ENCODE measurements around the gene NTN4. TPM values are rescaled to one million over a fixed set of nuclear protein-coding genes. Genes with fewer than 3 reads are reported as not detected.

Gene NTN4
- total RNA-seq, 4 donors from 2014 or later, result 33.5 to 103 (median 51.5) TPM

DNA sequence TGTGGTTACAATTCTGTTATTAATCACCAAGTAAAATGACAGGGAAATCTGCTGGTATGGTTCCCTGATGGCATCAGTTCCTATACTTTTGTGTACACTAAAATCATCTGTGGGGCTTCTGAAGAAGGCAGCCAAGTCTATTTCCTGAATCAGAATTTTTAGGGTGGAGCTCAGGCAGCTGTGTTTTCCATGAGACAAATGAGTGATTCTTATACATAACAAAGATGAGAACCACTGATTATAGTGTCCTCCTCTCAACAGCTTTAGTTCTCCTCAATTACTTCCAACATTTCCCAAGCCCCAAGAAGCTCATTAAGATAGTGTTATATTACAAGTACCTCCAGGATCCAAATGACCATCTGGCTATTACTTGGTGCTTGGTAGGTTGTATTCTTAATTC, 174.8 kb downstream of the NTN4 start:
- no peaks in the 10 kb centered on the region for H3K36me3 ChIP-seq
- no peaks in the 10 kb centered on the region for H3K27me3 ChIP-seq
- no peaks in the 10 kb centered on the region for H3K9me3 ChIP-seq
- ATAC-seq, result no peak
- TF ChIP-seq POLR2A (IDR thresholded peaks at IDR 0.05), result no peak
- no peak for TF ChIP-seq POLR2AphosphoS5 (IDR thresholded peaks at IDR 0.05)
- H3K4me1 ChIP-seq, result no peaks in the 10 kb centered on the region
- H3K4me3 ChIP-seq, result no peak overlapping the region
- H3K27ac ChIP-seq, result no peak overlapping the region

DNA sequence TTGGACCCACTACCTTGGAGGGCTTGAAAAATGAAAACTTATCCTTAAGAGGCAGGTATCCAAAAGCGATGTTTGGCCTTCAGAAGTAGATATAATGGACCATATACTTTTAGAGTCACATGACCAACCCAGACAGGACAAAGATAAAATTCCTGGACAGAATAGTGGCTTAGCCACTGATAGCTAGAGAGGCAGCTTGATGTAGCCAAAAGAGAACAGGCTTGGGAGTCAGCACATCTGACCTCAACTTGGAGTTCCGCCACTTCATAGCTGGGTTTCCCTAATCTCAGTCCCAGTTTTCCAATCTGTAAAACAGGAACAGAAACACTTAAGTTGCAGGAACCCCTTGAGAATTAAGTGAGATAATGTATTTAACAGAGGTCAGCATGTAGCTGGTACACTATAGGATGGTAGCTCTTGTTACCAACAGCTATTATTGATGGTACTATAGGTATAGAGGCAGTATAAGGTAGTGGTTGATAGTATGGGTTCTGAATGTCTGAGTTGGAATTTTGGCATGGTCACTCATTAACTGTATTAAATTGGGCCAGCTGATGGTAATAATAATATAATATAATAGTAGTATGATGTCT, 176.1 kb downstream of the NTN4 start:
- Histone ChIP-seq H3K4me1 (no peaks in the 10 kb centered on the region), H3K27ac (no peak overlapping the region), H3K36me3 (no peaks in the 10 kb centered on the region), H3K27me3 (no peaks in the 10 kb centered on the region), H3K9me3 (no peaks in the 10 kb centered on the region), H3K4me3 (no peak overlapping the region)
- ATAC-seq, result no peak
- TF ChIP-seq, protein P1, sequence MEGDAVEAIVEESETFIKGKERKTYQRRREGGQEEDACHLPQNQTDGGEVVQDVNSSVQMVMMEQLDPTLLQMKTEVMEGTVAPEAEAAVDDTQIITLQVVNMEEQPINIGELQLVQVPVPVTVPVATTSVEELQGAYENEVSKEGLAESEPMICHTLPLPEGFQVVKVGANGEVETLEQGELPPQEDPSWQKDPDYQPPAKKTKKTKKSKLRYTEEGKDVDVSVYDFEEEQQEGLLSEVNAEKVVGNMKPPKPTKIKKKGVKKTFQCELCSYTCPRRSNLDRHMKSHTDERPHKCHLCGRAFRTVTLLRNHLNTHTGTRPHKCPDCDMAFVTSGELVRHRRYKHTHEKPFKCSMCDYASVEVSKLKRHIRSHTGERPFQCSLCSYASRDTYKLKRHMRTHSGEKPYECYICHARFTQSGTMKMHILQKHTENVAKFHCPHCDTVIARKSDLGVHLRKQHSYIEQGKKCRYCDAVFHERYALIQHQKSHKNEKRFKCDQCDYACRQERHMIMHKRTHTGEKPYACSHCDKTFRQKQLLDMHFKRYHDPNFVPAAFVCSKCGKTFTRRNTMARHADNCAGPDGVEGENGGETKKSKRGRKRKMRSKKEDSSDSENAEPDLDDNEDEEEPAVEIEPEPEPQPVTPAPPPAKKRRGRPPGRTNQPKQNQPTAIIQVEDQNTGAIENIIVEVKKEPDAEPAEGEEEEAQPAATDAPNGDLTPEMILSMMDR (IDR thresholded peaks at IDR 0.05), result no peak
- no peak for TF ChIP-seq POLR2AphosphoS5 (IDR thresholded peaks at IDR 0.05)
- no peak for TF ChIP-seq EP300 (IDR thresholded peaks at IDR 0.05)
- TF ChIP-seq POLR2A (IDR thresholded peaks at IDR 0.05), result no peak
- 89 to 95% methylated on average over 2 of the region's 2 CpGs for WGBS, 2 donors (ENCODE audit: low coverage in 1 of 2)

DNA sequence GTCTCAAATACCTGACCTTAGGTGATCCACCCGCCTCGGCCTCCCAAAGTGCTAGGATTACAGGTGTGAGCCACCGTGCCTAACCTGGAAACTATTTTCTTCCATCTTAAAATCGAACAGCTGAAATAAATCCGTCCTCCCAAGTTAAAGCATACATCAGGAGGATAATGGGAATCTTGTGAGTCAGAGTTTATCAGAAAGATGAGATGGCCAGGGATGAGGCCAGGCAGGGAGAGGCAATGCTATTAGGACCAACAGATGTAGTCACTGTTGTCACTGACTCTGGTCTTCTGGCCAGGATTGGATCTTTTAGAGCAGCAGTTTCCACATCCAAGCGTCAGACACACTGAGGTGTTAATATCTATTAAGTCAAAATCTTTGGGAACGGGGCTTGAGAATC, 177.5 kb downstream of the NTN4 start:
- H3K9me3 ChIP-seq, result no peaks in the 10 kb centered on the region
- no peak overlapping the region for H3K4me3 ChIP-seq
- H3K4me1 ChIP-seq, result peaks cover 0 to 7% (median 0%) of the 10 kb centered on the region in 3 donors
- WGBS, 2 donors (ENCODE audit: low coverage in 1 of 2), result 88 to 100% methylated on average over 3 to 4 of the region's 7 CpGs
- H3K27me3 ChIP-seq, result no peaks in the 10 kb centered on the region
- ATAC-seq, result no peak
- H3K27ac ChIP-seq, result no peak overlapping the region
- no peaks in the 10 kb centered on the region for H3K36me3 ChIP-seq
- TF ChIP-seq, protein P1 (IDR thresholded peaks at IDR 0.05), result no peak
- no peak for TF ChIP-seq EP300 (IDR thresholded peaks at IDR 0.05)
- no peak for TF ChIP-seq POLR2A (IDR thresholded peaks at IDR 0.05)
- TF ChIP-seq POLR2AphosphoS5 (IDR thresholded peaks at IDR 0.05), result no peak

DNA sequence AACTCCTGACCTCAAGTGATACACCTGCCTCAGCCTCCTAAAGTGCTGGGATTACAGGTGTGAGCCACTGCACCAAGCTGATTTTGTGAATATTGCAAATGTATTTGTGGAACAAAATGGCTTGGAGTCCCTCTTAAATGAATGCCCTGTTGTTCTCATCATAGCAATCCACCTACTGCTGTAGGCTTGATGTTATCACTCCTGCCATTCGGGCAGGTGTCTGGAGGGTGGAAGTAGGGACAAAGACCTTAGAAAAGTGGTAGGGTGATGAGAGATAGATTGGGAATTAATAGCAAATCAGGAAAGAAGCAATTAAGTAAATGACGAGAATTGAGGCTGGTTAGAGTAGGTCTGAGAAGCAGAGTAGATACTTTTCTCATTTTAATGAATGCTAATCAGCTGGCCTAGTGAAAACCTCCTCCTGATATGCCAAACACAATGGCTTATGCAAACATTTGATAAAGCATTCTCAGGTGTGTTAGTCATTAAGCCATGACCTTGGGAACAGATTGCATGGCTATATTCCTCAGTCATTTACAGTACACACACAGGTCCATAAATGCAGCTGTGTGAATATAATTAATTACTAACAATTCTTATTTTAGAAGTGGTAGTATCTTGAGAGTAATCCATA, 178.8 kb downstream of the NTN4 start:
- no peaks in the 10 kb centered on the region for H3K9me3 ChIP-seq
- WGBS, 2 donors (ENCODE audit: low coverage in 1 of 2), result 82 to 90% methylated on average over 2 of the region's 2 CpGs
- ATAC-seq, result no peak
- H3K4me3 ChIP-seq, result no peak overlapping the region
- no peaks in the 10 kb centered on the region for H3K36me3 ChIP-seq
- no peaks in the 10 kb centered on the region for H3K27me3 ChIP-seq
- TF ChIP-seq POLR2A (IDR thresholded peaks at IDR 0.05) (no peak), POLR2AphosphoS5 (IDR thresholded peaks at IDR 0.05) (no peak), EP300 (IDR thresholded peaks at IDR 0.05) (no peak)
- TF ChIP-seq, protein P1 (IDR thresholded peaks at IDR 0.05), result no peak
- H3K27ac ChIP-seq, result no peak overlapping the region
- H3K4me1 ChIP-seq, result peaks cover 0 to 12% (median 0%) of the 10 kb centered on the region in 3 donors

DNA sequence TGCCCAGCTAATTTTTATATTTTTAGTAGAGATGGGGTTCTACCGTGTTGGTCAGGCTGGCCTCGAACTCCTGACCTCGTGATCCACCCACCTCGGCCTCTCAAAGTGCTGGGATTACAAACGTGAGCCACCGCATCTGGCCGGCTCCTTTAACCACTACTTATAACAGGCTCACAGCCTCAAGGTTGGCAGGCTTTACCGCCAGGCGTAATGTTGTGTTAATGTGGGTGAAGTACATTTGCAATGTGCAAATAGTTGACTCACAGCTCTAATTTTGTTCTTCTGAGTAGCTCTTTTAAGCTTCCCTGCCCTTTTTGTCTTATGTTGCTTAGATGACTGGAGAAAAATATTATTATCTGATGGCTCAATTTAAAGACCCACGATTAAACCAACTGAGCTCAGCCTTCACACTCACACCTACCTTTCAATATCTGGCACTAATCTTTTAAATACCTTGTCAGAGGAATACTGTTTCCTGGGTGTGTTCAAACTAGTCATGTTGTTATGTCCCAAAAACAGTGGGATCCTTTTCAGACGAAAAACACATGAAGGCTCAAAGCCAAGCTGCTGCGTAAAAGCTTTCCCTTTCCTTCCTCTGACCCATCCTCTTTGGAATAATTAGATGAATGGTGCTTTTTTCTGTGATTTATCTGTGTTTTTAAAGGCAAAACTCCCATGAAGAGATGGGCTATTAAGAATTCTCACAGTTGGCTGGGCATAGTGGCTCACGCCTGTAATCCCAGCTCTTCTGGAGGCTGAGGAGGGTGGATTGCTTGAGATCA, 182.1 kb downstream of the NTN4 start:
- TF ChIP-seq POLR2AphosphoS5 (IDR thresholded peaks at IDR 0.05) (peak; percentile 74), POLR2A (IDR thresholded peaks at IDR 0.05) (no peak)
- Histone ChIP-seq H3K27me3 (no peaks in the 10 kb centered on the region), H3K9me3 (no peaks in the 10 kb centered on the region), H3K36me3 (no peaks in the 10 kb centered on the region), H3K4me1 (peaks cover 0 to 22% (median 0%) of the 10 kb centered on the region in 3 donors), H3K27ac (peak overlapping the region in 3 of 4 donors; percentile 67 to 74 (median 72)), H3K4me3 (no peak overlapping the region)
- 13 to 40% methylated on average over 5 to 13 of the region's 13 CpGs for WGBS, 2 donors (ENCODE audit: low coverage in 1 of 2)
- ATAC-seq, result peak; percentile 86

Small RNA genes lying within 50 kb of the gene (small RNA-seq; reads per million reads assigned to genes)
- 0 reads per million in 4 donors for gene RF00019
- 0 reads per million in 4 donors for gene RNU6-247P

Other genes with a start within 250 kb of the NTN4 start
- gene USP44, start 239.3 kb downstream of the NTN4 start, total RNA-seq, result 1 to 10 TPM; 5.9 to 9.7 (median 6.0) TPM
- gene SNRPF, start 68.2 kb upstream of the NTN4 start, total RNA-seq, result 1 to 10 TPM; 4.3 to 7.1 (median 4.6) TPM
- gene CCDC38, start 151.8 kb upstream of the NTN4 start, total RNA-seq, result not detected
- gene AMDHD1, start 152.6 kb upstream of the NTN4 start, total RNA-seq, result 1 to 10 TPM in 2 of 4 donors, under 1 TPM in 1, not detected in 1; 0.40 to 1.8 (median 1.0) TPM
- gene HAL, start 205.6 kb upstream of the NTN4 start, total RNA-seq, result 1 to 10 TPM in 1 of 4 donors, under 1 TPM in 2, not detected in 1; 0.10 to 4.0 (median 0.46) TPM
- 100 to 1,000 TPM in 1 of 4 donors, 10 to 100 TPM in 3; 65.3 to 110 (median 67.6) TPM for gene LTA4H, start 244.8 kb upstream of the NTN4 start, total RNA-seq